ENCODE data around the gene ETV5. TPM values are rescaled to one million over a fixed set of nuclear protein-coding genes. Genes with fewer than 3 reads are reported as not detected.
A peak's percentile ranks its signal among the peaks of the same experiment; 100 is the strongest.

ETV5 gene
- total and polyA plus RNA-seq, 9 of the 15 experiments (the other 6 are each of a cell fraction or from before 2014, with no cell fraction given): 9.2 to 25.9 (median 15.9) TPM

GRCh38 chr3:186107215-186108105 lies 1.4 kb downstream of the ETV5 start (continued):
- TF ChIP-seq TAF9B (IDR thresholded peaks at IDR 0.05; ENCODE audit: partially characterized antibody) (no peak), FUS (optimal IDR thresholded peaks at IDR 0.05; ENCODE audit: low read depth, low read length) (no peak), ZNF395 (CRISPR knock-in tag; IDR thresholded peaks at IDR 0.05) (no peak), PHF21A (IDR thresholded peaks at IDR 0.05; ENCODE audit: borderline replicate concordance, low read depth) (no peak), SRSF9 (IDR thresholded peaks at IDR 0.05; ENCODE audit: borderline replicate concordance, low read depth, low read length) (no peak), GABPB2 (CRISPR knock-in tag; conservative IDR thresholded peaks at IDR 0.05) (no peak), BRD9 (IDR thresholded peaks at IDR 0.05; ENCODE audit: low read depth, partially characterized antibody) (no peak), ZNF511 (CRISPR knock-in tag; IDR thresholded peaks at IDR 0.05) (no peak), ZFP91 (CRISPR knock-in tag; IDR thresholded peaks at IDR 0.05) (no peak), ZNF134 (CRISPR knock-in tag; conservative IDR thresholded peaks at IDR 0.05) (no peak), CEBPB (tag; IDR thresholded peaks at IDR 0.05) (peak; percentile 25; the same call in 1 of the 2 replicates), ZNF12 (CRISPR knock-in tag; IDR thresholded peaks at IDR 0.05) (no peak), GABPA (tag; conservative IDR thresholded peaks at IDR 0.05; ENCODE audit: low read depth) (peak; percentile 62; the same call in 1 of the 2 replicates), NFRKB (IDR thresholded peaks at IDR 0.05; ENCODE audit: low read depth) (0 out of 2 replicates have a peak, but pooled peaks have one; percentile 30), ZBTB33 (CRISPR knock-in tag; IDR thresholded peaks at IDR 0.05) (no peak), ELK1 (CRISPR knock-in tag; IDR thresholded peaks at IDR 0.05) (no peak), THRB (CRISPR knock-in tag; conservative IDR thresholded peaks at IDR 0.05) (no peak), LCOR (CRISPR knock-in tag; IDR thresholded peaks at IDR 0.05) (no peak), CBX3 (IDR thresholded peaks at IDR 0.05; ENCODE audit: borderline replicate concordance in 1 of 2, low read length in 2 of 2) (no peak)

Measured in K562 (cell line).